HG03066 (cell line): ENCODE measurements around the gene IFNA14.
"Not testable (repeated sequence)": the region's sequence is repeated elsewhere in the genome, so short reads cannot be mapped to it uniquely, and the experiment has no call there.

Source experiments
- ATAC-seq: cut with Tn5 transposase; IDR thresholded peaks from one replicate; pipeline ENCODE4 v1.9.1; 2021; ENCODE audit warnings: low read depth; ENCODE audit not compliant: unreplicated experiment

IFNA14 gene

DNA sequence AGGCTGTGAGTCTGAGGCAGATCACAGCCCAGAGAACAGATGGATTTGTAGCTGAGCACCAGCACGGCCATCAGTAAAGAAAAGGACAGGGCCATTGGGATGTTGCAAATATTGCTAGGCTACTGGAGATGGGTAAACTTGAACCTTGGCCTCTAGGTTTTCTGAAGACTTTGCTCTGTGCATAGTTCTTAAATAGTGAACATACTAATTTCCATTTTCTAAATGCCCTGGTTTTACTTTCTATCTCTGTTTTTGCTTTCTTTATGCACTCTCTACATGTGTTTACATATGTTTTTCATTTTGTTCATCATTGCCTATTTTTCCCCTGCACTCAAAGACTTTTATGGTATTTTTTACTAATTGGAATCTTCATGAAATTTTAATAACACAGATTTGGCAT lies 22.6 kb downstream of the IFNA14 start, which contains the start of gene IFNA16:
Gene IFNA16, minus strand, starts transcription at position 101 of the 400 bp plus-strand sequence. Its CDS starts 6 bp downstream, at position 95.
- ATAC-seq, result not testable (repeated sequence)

DNA sequence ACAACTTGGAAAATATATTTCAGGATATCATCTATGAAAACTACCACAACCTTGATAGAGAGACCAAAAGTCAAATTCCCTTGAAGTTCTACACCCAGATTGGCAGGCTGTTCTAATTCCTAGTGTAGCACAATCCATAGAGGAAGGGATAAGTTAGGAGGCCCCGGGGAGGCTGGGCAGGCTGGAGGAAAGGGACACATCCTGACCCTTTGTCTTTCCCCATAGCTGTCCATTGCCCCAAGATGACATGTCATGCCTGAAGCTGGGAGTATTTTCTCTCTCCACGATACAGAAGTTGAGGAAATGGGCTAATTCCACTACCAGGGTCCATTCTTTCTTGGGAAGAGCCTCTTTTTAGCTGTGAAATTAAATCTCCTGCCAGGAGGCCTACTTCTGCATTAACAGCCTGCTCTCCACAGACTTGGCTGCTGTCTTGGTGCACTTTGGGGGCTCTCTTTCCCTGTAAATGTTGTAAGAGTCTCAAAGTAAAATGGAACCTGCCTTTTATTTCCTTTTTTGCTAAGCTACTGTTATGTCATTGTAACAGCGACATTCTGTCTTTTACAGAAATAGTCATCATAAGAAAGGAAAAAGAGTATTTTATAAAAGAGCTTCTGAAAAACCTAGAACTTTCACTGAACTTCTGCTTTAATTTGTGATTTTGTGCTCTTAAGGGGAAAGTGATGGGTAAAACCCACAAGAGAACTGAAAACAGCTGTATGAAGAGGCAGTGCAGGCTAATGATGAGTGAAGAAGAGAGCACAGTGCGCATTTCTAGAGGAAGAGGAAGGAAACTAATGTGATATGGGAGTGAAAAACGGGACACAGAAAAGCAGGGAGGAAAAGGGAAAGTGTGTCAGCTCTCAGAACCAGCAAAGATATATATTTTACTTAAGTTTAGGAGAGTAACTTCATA lies 26.1 kb downstream of the IFNA14 start:
- peak; percentile 57 for ATAC-seq

GRCh38 chr9:21212160-21212559 lies 27.6 kb downstream of the IFNA14 start:
- ATAC-seq, result not testable (repeated sequence)

DNA sequence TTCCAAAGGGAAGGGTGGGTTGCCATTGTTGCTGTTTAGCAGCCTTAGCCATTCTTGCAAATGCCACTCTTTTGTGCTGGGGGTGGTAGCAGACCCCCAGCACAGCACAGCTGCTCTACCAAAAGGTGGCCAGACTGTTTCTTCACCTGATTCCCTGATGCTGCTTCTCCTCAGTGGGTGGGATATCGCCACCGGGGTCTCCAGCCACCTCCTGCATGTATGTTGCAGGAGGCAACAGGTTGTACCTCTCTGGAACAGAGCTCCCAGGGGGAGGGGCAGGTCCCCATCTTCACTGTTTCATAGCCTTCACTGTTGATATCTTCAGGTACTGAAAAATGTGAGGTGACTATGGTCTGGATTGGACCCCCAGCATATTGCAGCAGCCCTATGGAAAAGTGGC lies 29.0 kb downstream of the IFNA14 start:
- not testable (repeated sequence) for ATAC-seq

DNA sequence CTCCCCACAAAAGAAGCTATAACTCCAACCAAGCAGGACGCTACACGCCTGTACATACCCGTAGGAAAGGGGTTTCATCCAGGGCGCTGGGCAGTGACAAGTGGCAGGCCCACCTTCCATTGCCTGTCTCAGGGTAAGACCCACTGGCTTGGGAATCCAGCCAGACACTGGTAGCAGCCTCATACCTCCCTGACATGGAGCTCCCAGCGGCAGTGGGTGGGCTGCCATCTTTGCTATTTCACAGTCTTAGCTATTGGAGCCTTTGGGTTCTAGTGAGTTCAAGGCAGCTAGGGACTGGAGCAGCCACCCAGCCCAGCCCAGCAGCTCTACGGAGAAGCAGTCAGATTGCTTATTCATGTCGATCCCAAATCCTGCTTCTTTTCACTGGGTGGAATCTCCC lies 29.5 kb downstream of the IFNA14 start:
- no peak for ATAC-seq

- ATAC-seq, result not testable (repeated sequence)
Observed at GRCh38 chr9:21207043-21207442, 32.8 kb downstream of the IFNA14 start, which contains the start of gene IFNA10. Gene IFNA10, minus strand, starts transcription at chr9:21207143. Its CDS starts 46 bp downstream, at chr9:21207097.

DNA sequence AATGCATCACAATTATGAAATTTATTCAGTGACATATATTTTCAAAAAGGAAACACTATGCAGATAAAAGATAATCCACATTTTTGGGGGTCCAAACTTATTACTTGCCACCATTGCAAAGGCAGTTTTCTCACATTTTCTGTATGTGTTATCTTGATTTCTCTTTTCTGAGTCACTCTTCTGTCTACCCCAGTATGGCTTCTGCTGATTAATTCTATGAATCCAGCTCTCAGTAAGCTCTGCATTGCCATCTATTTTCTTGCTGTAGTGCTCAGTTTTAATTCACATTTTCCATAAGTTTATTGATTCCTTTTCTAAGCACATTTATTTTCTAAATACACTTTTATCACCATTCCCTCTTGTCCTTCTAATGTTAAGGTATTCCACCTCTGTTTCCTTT lies 34.6 kb downstream of the IFNA14 start:
- no peak for ATAC-seq

- ATAC-seq, result not testable (repeated sequence)
Observed at GRCh38 chr9:21202105-21202504, 37.7 kb downstream of the IFNA14 start, which contains the start of gene IFNA7. Gene IFNA7, minus strand, starts transcription at chr9:21202205. Its CDS starts 40 bp downstream, at chr9:21202165.

- peak; percentile 97 for ATAC-seq
Observed at GRCh38 chr9:21194867-21195776, 44.7 kb downstream of the IFNA14 start.
